ENCODE data around the gene PTK6.

DNA sequence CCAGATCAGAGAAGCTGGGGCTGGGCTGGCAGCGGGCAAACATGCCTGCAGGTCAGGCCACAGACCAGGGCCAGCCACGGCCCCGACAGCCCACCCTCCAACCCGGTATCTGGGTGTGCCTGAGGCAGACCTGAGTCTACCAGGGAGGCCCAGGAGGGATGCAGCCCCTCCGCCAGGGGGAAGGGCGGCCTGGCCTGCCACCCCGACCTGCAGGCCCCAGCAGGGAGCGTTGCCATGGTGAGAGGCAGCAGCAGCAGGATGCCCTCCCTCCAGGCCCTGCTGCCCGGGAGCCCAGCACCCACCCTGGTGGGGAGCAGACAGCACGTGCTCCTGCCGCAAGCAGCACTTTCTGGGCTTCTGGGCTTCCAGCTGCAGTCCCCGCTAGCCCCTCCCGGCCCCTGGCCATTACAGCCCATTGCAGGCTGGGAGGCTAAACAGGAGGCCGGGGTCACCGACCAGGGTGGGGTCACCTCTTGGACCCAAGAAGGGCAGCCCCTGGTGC is 34.5 kb downstream of the PTK6 start:
- TF ChIP-seq POLR2A (IDR thresholded peaks at IDR 0.05) (no peak), CTCF (IDR thresholded peaks at IDR 0.05) (no peak), EP300 (IDR thresholded peaks at IDR 0.05) (no peak)
